GM21723 (cell line): ENCODE data around the gene HELLS.
A peak's percentile ranks its signal among the peaks of the same experiment; 100 is the strongest.
"Not testable (repeated sequence)": the region's sequence is repeated elsewhere in the genome, so short reads cannot be mapped to it uniquely, and the experiment has no call there.

Source experiments
- ATAC-seq: cut with Tn5 transposase; IDR thresholded peaks from one replicate; pipeline ENCODE4 v1.9.1; 2021; ENCODE audit warnings: mild to moderate bottlenecking, moderate library complexity; ENCODE audit not compliant: unreplicated experiment

Gene HELLS

GRCh38 chr10:94607111-94607510, 61.5 kb downstream of the HELLS start:
- ATAC-seq, result peak; percentile 87

- ATAC-seq, result no peak
Measured at GRCh38 chr10:94608559-94608958, 63.0 kb downstream of the HELLS start.

DNA sequence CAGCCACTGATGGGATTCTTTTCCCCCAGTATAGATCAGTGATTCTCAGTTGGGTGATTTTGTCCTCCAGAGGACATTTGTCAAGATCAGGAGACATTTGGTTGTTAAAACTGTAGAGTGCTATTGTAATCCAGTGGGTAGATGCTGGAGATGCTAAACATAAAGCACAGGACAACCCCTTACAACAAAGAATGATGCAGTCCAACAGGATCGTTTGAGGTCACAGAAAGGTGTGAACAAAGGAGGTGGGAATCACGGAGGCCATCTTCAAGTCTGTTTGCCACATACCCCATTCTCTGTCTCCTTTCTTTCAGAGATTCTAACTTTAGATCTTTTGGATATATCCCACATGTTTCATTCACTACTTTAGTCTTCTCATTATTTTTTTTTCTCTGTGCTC, 69.0 kb downstream of the HELLS start:
- ATAC-seq, result no peak

GRCh38 chr10:94617389-94617944, 71.9 kb downstream of the HELLS start:
- ATAC-seq, result no peak

DNA sequence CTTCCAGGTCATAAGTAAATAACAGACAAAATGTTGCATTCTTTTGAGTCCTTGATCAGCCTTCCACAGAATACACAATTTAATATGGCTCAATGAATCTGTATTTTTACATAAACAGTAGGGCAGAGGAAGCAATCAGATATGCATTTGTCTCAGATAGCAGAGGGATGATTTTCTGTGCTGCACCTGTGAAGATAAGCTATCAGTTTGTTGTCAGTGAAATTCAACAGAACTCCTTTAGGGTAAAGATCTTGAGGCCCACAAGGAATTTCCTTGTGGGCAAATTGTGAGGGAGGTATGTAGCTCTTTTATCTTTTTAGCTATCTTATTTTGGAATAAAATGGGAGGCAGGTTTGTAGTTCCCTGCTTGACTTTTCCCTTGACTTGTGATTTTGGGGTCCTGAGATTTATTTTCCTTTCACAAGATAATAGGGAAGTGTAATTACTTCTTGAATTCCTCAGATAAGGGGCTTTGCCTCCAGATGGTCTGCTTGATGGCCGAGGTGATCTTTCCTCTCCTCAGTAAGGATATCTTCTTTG, 77.1 kb downstream of the HELLS start:
- no peak for ATAC-seq

DNA sequence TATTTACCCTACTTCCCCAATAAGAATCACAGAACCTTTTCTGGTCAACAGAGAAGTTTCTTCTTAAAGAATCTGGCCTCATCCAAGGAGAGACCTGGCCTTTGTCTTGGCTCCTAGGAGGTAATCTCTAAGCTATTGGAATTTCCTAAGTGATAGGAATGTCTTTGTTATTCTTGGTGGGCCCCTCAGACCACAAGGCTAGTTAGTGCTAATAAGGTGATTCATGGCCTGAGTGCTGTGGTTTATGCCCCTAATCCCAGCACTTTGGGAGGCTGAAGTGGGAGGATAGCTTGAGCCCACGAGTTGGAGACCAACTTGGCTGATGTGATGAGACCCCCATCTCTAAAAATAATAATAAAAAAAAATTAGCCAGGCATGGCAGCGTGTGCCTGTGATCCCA, 78.0 kb downstream of the HELLS start:
- no peak for ATAC-seq

DNA sequence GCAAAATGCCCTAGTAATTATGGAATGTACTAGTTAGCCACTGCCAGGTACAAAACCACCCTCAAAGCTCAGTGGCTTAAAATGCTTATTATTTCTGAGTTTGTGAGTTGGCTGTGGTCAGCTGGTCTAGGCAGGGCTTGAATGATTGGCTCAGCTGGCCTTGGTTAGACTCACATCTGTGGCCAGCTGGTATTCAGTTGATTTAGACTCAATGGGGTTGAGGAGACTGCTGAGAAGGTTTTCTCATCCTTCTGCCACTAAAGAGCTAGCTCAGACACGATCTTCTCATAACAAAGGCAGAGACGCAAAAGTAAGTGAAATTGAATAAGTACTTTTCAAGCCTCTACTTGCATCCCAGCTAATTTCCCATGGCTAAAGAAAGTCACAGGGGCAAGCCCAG, 80.9 kb downstream of the HELLS start:
- no peak for ATAC-seq

DNA sequence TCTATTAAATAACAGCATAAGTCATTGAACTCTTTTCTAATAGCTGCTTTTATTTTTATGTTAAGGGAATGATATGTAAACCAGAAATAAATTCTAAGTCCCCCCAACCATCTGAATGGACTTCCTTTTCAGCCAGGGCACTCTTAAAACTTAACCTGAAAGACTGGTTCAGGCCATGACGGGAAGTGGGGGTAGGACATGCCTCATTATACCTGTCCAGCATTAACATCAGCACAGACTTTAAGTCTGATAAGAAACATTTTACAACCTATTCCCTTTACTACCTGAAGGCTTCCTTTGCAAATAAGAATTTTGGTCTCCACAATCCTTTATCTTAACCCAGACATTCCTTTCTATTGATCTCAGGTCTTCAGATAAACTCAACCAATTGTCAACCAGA, 81.9 kb downstream of the HELLS start:
- ATAC-seq, result no peak

GRCh38 chr10:94630017-94630688, 84.6 kb downstream of the HELLS start:
- ATAC-seq, result no peak

- ATAC-seq, result no peak
Measured at GRCh38 chr10:94631077-94631875, 85.7 kb downstream of the HELLS start.

GRCh38 chr10:94632954-94633353, 87.4 kb downstream of the HELLS start:
- ATAC-seq, result no peak

DNA sequence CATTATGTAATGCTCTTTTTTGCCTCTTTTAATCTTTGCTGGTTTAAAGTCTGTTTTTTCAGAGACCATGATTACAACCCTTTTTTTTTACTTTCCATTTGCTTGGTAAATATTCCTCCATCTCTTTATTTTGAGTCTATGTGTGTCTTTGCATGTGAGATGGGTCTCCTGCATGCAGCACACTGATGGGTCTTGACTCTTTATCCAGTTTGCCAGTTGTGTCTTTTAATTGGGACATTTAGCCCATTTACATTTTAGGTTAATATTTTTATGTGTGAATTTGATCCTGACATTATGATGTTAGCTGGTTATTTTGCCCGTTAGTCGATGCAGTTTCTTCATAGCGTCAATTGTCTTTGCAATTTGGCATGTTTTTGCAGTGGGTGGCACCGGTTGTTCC, 92.5 kb downstream of the HELLS start:
- ATAC-seq, result not testable (repeated sequence)

- no peak for ATAC-seq
Measured at GRCh38 chr10:94639902-94640301, 94.3 kb downstream of the HELLS start.

- no peak for ATAC-seq
Measured at GRCh38 chr10:94640562-94640961, 95.0 kb downstream of the HELLS start.

GRCh38 chr10:94641480-94641879, 95.9 kb downstream of the HELLS start:
- no peak for ATAC-seq

DNA sequence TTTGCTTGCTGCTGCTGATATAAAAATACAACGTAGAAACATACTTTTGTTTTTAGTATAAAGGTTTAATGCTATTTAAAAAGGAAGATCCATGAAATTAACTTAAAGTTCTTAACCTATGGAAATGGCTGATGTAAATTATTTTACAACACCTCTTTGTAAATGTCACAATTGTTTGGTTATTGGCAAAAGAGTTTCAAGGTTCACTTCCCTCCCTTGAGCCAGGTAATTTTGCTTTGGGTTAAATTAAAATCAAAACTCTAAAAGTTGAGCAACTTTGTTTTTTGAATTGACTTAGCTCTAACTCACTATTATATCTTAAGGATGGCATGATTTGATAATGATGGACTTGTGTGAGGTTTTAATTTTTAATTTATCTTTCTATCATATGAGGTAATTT, 98.8 kb downstream of the HELLS start:
- ATAC-seq, result no peak

- peak; percentile 74 for ATAC-seq
Measured at GRCh38 chr10:94645285-94645684, 99.7 kb downstream of the HELLS start.
